SK-N-SH (cell line): ENCODE results near the gene JAZF1. TPM values are rescaled to one million over a fixed set of nuclear protein-coding genes. Genes with fewer than 3 reads are reported as not detected.

Source experiments
- CTCF ChIA-PET: fragments of 300-600, 350-600 bp; formaldehyde crosslinking; extraction: SDS; loops from one replicate; lab custom pipeline; 2021; lab: Yijun Ruan, JAX
- POLR2A ChIA-PET: fragments of 350-600 bp; sonication (Branson Sonifier 250); formaldehyde crosslinking; extraction: SDS; loops from one replicate; lab custom pipeline; 2020; ENCODE audit warnings: antibody characterized with exemption, inconsistent platforms; lab: Yijun Ruan, JAX
- DNase-seq: peaks from one replicate; pipeline ENCODE4 v3.0.0; 2012
- H2AFZ ChIP-seq: fragments of 200-600 bp; sonication (generic); 2 replicates; pipeline ENCODE4 v1.8.1; 2016; ENCODE audit warnings: antibody characterized with exemption, mild to moderate bottlenecking, low read depth
- H3F3A ChIP-seq: fragments of 200-600 bp; sonication (generic); replicated peaks from 2 replicates; pipeline ENCODE3; 2016; ENCODE audit warnings: antibody characterized with exemption, mild to moderate bottlenecking; ENCODE audit not compliant: insufficient read depth
- H3K27ac ChIP-seq, 2 experiments: fragments of 200-500 bp in 1 of 2; fragments of 200-600 bp in 1 of 2; sonication (Bioruptor generic) in 1 of 2; sonication (generic), shearing (Covaris generic) in 1 of 2; 2 replicates each; pipeline versions ENCODE4 v1.5.1 to v1.6.1; 2014 to 2016; ENCODE audit warnings: low read depth in 2 of 2, inconsistent platforms in 1 of 2, low read length in 1 of 2, mild to moderate bottlenecking in 1 of 2, mixed read lengths in 1 of 2
- H3K27me3 ChIP-seq: fragments of 200-600 bp; sonication (generic), shearing (Covaris generic); 2 replicates; pipeline ENCODE4 v1.6.1; 2016; ENCODE audit warnings: mixed run types; ENCODE audit not compliant: insufficient read depth
- H3K36me3 ChIP-seq, 2 experiments: fragments of 200-500 bp in 1 of 2; fragments of 200-600 bp in 1 of 2; sonication (Bioruptor generic) in 1 of 2; sonication (generic) in 1 of 2; replicated peaks in 1 of 2; 2 replicates each; pipeline versions ENCODE3 to v1.5.1; 2014 to 2016; ENCODE audit warnings: low read length in 1 of 2, mild to moderate bottlenecking in 1 of 2; ENCODE audit not compliant: insufficient read depth in 2 of 2, control insufficient read depth in 1 of 2
- H3K4me1 ChIP-seq, 2 experiments: fragments of 200-500 bp in 1 of 2; fragments of 200-600 bp in 1 of 2; sonication (Bioruptor generic) in 1 of 2; sonication (generic), shearing (Covaris generic) in 1 of 2; 2 replicates each; pipeline versions ENCODE4 v1.5.1 to v1.6.1; 2014 to 2016; ENCODE audit warnings: low read depth in 1 of 2, low read length in 1 of 2, mixed run types in 1 of 2; ENCODE audit not compliant: insufficient read depth in 2 of 2, control insufficient read depth in 1 of 2
- H3K4me2 ChIP-seq: fragments of 200-600 bp; sonication (generic), shearing (Covaris generic); 2 replicates; pipeline ENCODE4 v1.6.1; 2017; ENCODE audit warnings: mixed run types
- H3K4me3 ChIP-seq, 2 experiments: fragments of 200-500 bp in 1 of 2; fragments of 200-600 bp in 1 of 2; sonication (Bioruptor generic) in 1 of 2; sonication (generic), shearing (Covaris generic) in 1 of 2; 2 replicates each; pipeline versions ENCODE4 v1.5.1 to v1.8.1; 2014 to 2016; ENCODE audit warnings: low read depth in 2 of 2, inconsistent platforms in 1 of 2, low read length in 1 of 2, mild to moderate bottlenecking in 1 of 2, mixed read lengths in 1 of 2, moderate library complexity in 1 of 2
- H3K79me2 ChIP-seq: fragments of 200-600 bp; sonication (generic); 2 replicates; pipeline ENCODE4 v1.8.1; 2017; ENCODE audit warnings: mild to moderate bottlenecking; ENCODE audit not compliant: insufficient read depth
- H3K9ac ChIP-seq: fragments of 200-600 bp; sonication (generic); 2 replicates; pipeline ENCODE4 v1.6.1; 2017; ENCODE audit warnings: mixed run types
- H3K9me2 ChIP-seq: fragments of 200-600 bp; sonication (generic); 2 replicates; pipeline ENCODE4 v1.6.1; 2017; ENCODE audit warnings: mixed run types
- H3K9me3 ChIP-seq: fragments of 200-600 bp; sonication (generic); 2 replicates; pipeline ENCODE4 v1.6.1; 2017; ENCODE audit warnings: mixed run types, mild to moderate bottlenecking, moderate library complexity
- H4K20me1 ChIP-seq: fragments of 200-600 bp; sonication (generic); 2 replicates; pipeline ENCODE4 v1.6.1; 2017; ENCODE audit warnings: mild to moderate bottlenecking, mixed run types; ENCODE audit not compliant: insufficient read depth
- ELF1 ChIP-seq: IDR thresholded peaks from 2 replicates; pipeline ENCODE4 v1.4.0; 2012
- EP300 ChIP-seq, 2 experiments: IDR thresholded peaks; 2 replicates each; pipeline versions ENCODE4 v1.4.0 to v1.6.1; 2012; ENCODE audit warnings: borderline replicate concordance in 1 of 2, low read depth in 1 of 2, low read length in 1 of 2
- GABPA ChIP-seq: IDR thresholded peaks from 2 replicates; pipeline ENCODE4 v1.4.0; 2012; ENCODE audit warnings: low read depth, mild to moderate bottlenecking
- JUND ChIP-seq: IDR thresholded peaks from 2 replicates; pipeline ENCODE4 v1.4.0; 2012
- MAX ChIP-seq: IDR thresholded peaks from 2 replicates; pipeline ENCODE4 v1.4.0; 2012; ENCODE audit warnings: low read depth
- MEF2A ChIP-seq: IDR thresholded peaks from 2 replicates; pipeline ENCODE4 v1.4.0; 2012; ENCODE audit warnings: low read depth, borderline replicate concordance
- MXI1 ChIP-seq: IDR thresholded peaks from 2 replicates; pipeline ENCODE4 v1.6.1; 2012; ENCODE audit warnings: mild to moderate bottlenecking, low read depth, low read length, improper control_type of control experiment
- NFIC ChIP-seq: IDR thresholded peaks from 2 replicates; pipeline ENCODE4 v1.4.0; 2012; ENCODE audit warnings: borderline replicate concordance
- RAD21 ChIP-seq: IDR thresholded peaks from 2 replicates; pipeline ENCODE4 v1.6.1; 2012; ENCODE audit warnings: mild to moderate bottlenecking, low read length
- RXRA ChIP-seq: IDR thresholded peaks from 2 replicates; pipeline ENCODE4 v1.4.0; 2012; ENCODE audit warnings: low read depth, mild to moderate bottlenecking, borderline replicate concordance
- TAF1 ChIP-seq: IDR thresholded peaks from 2 replicates; pipeline ENCODE4 v1.6.1; 2012; ENCODE audit warnings: low read depth, mild to moderate bottlenecking, low read length, moderate library complexity, borderline replicate concordance
- TCF12 ChIP-seq: IDR thresholded peaks from 2 replicates; pipeline ENCODE4 v1.4.0; 2012
- TEAD4 ChIP-seq: IDR thresholded peaks from 2 replicates; pipeline ENCODE4 v1.4.0; 2012; ENCODE audit warnings: mild to moderate bottlenecking, borderline replicate concordance; ENCODE audit not compliant: insufficient read depth
- USF2 ChIP-seq: fragments of 150-350 bp; IDR thresholded peaks from 2 replicates; pipeline ENCODE4 v1.6.1; 2017; ENCODE audit warnings: antibody characterized with exemption, low read length, low read depth, borderline replicate concordance
- ZBTB33 ChIP-seq: IDR thresholded peaks from 2 replicates; pipeline ENCODE4 v1.4.0; 2012; ENCODE audit warnings: low read depth, borderline replicate concordance
- WGBS: methylation state at CpG from one replicate; pipeline ENCODE4 v1.1.6; 2017; ENCODE audit warnings: low lambda C conversion rate; 5-methylcytosine and 5-hydroxymethylcytosine counted together
- polyA plus RNA-seq, 3 experiments: library from polyadenylated mRNA; depleted of rRNA; stranded (reverse); fragments of >200 nt; gene quantifications; 2 replicates each; pipeline ENCODE4 v1.2.3, GENCODE V29; 2012
- TF ChIP-seq, protein P1 (sequence below): IDR thresholded peaks from 2 replicates; pipeline ENCODE4; 2012
- TF ChIP-seq, protein P2 (sequence below): IDR thresholded peaks from 2 replicates; pipeline ENCODE4 v1.4.0; 2012; ENCODE audit warnings: low read depth, borderline replicate concordance

The JAZF1 gene
- polyA plus RNA-seq, 1 of the 3 experiments (the other 2 are of a cell fraction): 1.7 TPM

DNA sequence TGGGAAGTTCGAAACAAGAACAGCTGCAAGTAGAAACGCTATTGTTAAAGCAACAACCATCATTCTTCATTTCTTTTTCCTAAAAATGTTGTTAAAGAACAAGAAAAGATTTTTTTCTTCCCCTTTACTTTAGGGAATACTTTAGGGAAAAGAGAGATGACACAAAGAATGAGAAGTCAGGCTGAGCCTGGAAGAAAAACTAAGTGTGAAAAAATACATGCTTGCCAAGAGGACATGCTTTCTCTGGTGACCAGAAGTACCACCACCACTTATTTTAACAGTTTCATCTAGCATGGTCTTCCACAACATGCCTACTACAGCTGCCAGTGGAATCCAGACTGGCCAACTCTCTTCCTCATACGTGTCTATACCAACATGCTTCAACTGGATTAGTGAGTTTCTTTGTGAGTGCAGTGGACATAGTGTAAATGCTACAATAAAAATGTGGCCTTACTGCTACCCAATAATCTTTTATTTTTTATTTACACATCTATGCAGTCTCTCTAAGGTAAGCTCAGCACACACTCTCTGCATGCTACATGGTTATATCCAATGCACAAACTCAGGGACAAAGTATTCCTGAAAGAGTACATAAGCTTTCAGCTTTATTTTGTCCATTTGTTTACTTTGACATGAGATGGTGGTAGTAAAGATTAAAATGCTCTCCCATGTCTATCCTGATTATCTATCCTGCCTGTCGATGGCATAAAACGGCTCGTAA lies 244.4 kb downstream of the JAZF1 start:
- H2AFZ ChIP-seq: no peak overlapping the region
- WGBS: 88% methylated on average over 6 of the region's 6 CpGs
- no peak overlapping the region for H3K4me2 ChIP-seq
- H3K79me2 ChIP-seq: no peaks in the 10 kb centered on the region
- ChIA-PET POLR2A (no interaction called here), CTCF (interaction anchor here (0.7 to 3.2 kb wide), 5 partner anchors 16 to 740 kb away, joined by 3 to 12 read pairs (median 3); no protein-coding TSS in a partner anchor)
- no peak overlapping the region for H3K9ac ChIP-seq
- no peak overlapping the region for H3K27ac ChIP-seq
- H3K9me2 ChIP-seq: no peaks in the 10 kb centered on the region
- TF ChIP-seq NFIC (no peak), USF2 (no peak), MEF2A (no peak), MAX (no peak), GABPA (no peak), RAD21 (no peak), RXRA (no peak), MXI1 (no peak), JUND (no peak), TEAD4 (no peak), EP300 (IDR thresholded peaks at IDR 0.05; ENCODE audit: borderline replicate concordance in 1 of 2, low read depth in 1 of 2, low read length in 1 of 2) (no peak), TAF1 (no peak), ELF1 (no peak), TCF12 (no peak), ZBTB33 (no peak)
- TF ChIP-seq, protein P1, sequence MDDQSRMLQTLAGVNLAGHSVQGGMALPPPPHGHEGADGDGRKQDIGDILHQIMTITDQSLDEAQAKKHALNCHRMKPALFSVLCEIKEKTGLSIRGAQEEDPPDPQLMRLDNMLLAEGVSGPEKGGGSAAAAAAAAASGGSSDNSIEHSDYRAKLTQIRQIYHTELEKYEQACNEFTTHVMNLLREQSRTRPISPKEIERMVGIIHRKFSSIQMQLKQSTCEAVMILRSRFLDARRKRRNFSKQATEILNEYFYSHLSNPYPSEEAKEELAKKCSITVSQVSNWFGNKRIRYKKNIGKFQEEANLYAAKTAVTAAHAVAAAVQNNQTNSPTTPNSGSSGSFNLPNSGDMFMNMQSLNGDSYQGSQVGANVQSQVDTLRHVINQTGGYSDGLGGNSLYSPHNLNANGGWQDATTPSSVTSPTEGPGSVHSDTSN: no peak
- TF ChIP-seq, protein P2, sequence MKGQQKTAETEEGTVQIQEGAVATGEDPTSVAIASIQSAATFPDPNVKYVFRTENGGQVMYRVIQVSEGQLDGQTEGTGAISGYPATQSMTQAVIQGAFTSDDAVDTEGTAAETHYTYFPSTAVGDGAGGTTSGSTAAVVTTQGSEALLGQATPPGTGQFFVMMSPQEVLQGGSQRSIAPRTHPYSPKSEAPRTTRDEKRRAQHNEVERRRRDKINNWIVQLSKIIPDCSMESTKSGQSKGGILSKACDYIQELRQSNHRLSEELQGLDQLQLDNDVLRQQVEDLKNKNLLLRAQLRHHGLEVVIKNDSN: no peak
- H3K4me1 ChIP-seq: no peaks in the 10 kb centered on the region; a peak in 1 of 4 replicates
- no peak for DNase-seq
- H3F3A ChIP-seq: no peaks in the 10 kb centered on the region
- no peak overlapping the region for H3K4me3 ChIP-seq
- H4K20me1 ChIP-seq: no peaks in the 10 kb centered on the region
- no peaks in the 10 kb centered on the region for H3K9me3 ChIP-seq
- no peaks in the 10 kb centered on the region for H3K27me3 ChIP-seq
- no peaks in the 10 kb centered on the region for H3K36me3 ChIP-seq
